K562 (cell line): ENCODE measurements around the gene AGAP1. TPM values are rescaled to one million over a fixed set of nuclear protein-coding genes. Genes with fewer than 3 reads are reported as not detected.

Experiments
- ATAC-seq: fragments of 200-7000 bp; cut with Tn5 transposase; 3 replicates; pipeline ENCODE4 v1.9.1; 2020; ENCODE audit warnings: moderate library complexity
- BruUV-seq: library from RNA; stranded (reverse); fragments of 400-500 nt; replicated peaks from 2 replicates; lab custom pipeline; 2021; lab: Mats Ljungman, UMichigan
- CTCF ChIA-PET: fragments of 300-600 bp; formaldehyde crosslinking; extraction: SDS; loops from one replicate; lab custom pipeline; 2021; ENCODE audit warnings: low intra/inter-chr PET ratio; lab: Yijun Ruan, JAX
- POLR2A ChIA-PET: fragments of 300-600, 350-650 bp; sonication (Branson Sonifier 250); formaldehyde crosslinking; extraction: SDS; loops from one replicate; lab custom pipeline; 2021; ENCODE audit warnings: antibody characterized with exemption, inconsistent platforms; lab: Yijun Ruan, JAX
- DNase-seq, 4 experiments: peaks; one replicate each; pipeline versions ENCODE4 v3.0.0 to v3.0.0-alpha.2; 2011 to 2018; ENCODE audit warnings: low spot score in 3 of 4, mixed read lengths in 3 of 4; ENCODE audit errors: extremely low read depth in 1 of 4
- FAIRE-seq: peaks from 2 replicates; lab custom pipeline; 2011; peaks lifted over from hg19 to GRCh38; lab: Jason Lieb, UNC
- H2AFZ ChIP-seq: 2 replicates; pipeline ENCODE4 v1.6.0; 2011; ENCODE audit warnings: low read depth, low read length, control low read depth, inconsistent platforms
- H3K27ac ChIP-seq: fragments of 200-600 bp; 3 replicates; pipeline ENCODE4 v1.8.0; 2011; ENCODE audit warnings: low read depth, mild to moderate bottlenecking, control low read depth, inconsistent platforms, low read length, moderate library complexity, mixed read lengths; ENCODE audit errors: extremely low read depth
- H3K27me3 ChIP-seq, 2 experiments: fragments of 300-600 bp in 1 of 2; 2 replicates in 1 of 2; 3 replicates in 1 of 2; pipeline versions ENCODE4 v1.6.0 to v1.8.0; 2011; ENCODE audit warnings: inconsistent platforms in 2 of 2, low read length in 2 of 2, mild to moderate bottlenecking in 1 of 2, mixed read lengths in 1 of 2, moderate library complexity in 1 of 2; ENCODE audit not compliant: control insufficient read depth in 2 of 2, insufficient read depth in 2 of 2
- H3K36me3 ChIP-seq: fragments of 300-600 bp; 3 replicates; pipeline ENCODE4 v1.8.0; 2011; ENCODE audit warnings: mild to moderate bottlenecking, low read length, inconsistent platforms; ENCODE audit not compliant: control insufficient read depth, insufficient read depth
- H3K4me1 ChIP-seq, 2 experiments: fragments of 200-600 bp in 1 of 2; replicated peaks in 1 of 2; 2 replicates in 1 of 2; 3 replicates in 1 of 2; pipeline versions ENCODE4 v1.5.1 to v1.8.0; 2011; ENCODE audit warnings: inconsistent platforms in 2 of 2, low read length in 2 of 2, mild to moderate bottlenecking in 1 of 2, mixed read lengths in 1 of 2, moderate library complexity in 1 of 2; ENCODE audit not compliant: control insufficient read depth in 2 of 2, insufficient read depth in 2 of 2
- H3K4me2 ChIP-seq: 2 replicates; pipeline ENCODE4 v1.6.1; 2011; ENCODE audit warnings: low read length, control low read depth, inconsistent platforms, mixed read lengths; ENCODE audit not compliant: insufficient read depth
- H3K4me3 ChIP-seq: fragments of 200-600 bp; sonication (generic), shearing (Covaris generic); 2 replicates; pipeline ENCODE4 v1.5.1; 2016; ENCODE audit warnings: control low read depth, inconsistent platforms
- H3K79me2 ChIP-seq: fragments of 200-600 bp; 3 replicates; pipeline ENCODE4 v1.8.0; 2011; ENCODE audit warnings: low read length, inconsistent platforms; ENCODE audit not compliant: control insufficient read depth, insufficient read depth
- H3K9ac ChIP-seq, 2 experiments: 2 replicates each; pipeline versions ENCODE4 v1.6.0 to v1.6.1; 2011; ENCODE audit warnings: low read depth in 2 of 2, low read length in 2 of 2, control low read depth in 1 of 2, inconsistent platforms in 1 of 2, mild to moderate bottlenecking in 1 of 2, mixed read lengths in 1 of 2; ENCODE audit not compliant: insufficient read depth in 1 of 2
- H3K9me1 ChIP-seq: one replicate; pipeline ENCODE4 v1.6.0; 2011; ENCODE audit warnings: inconsistent platforms, mild to moderate bottlenecking, low read length, moderate library complexity; ENCODE audit not compliant: control insufficient read depth, insufficient read depth
- H3K9me3 ChIP-seq: replicated peaks from 2 replicates; pipeline ENCODE4 v1.5.1; 2011; ENCODE audit warnings: low read depth, low read length, inconsistent platforms; ENCODE audit not compliant: control insufficient read depth, insufficient read depth
- H4K20me1 ChIP-seq: replicated peaks from 2 replicates; pipeline ENCODE4 v1.6.1; 2011; ENCODE audit warnings: low read length, inconsistent platforms, mixed read lengths; ENCODE audit not compliant: control insufficient read depth, insufficient read depth
- HDGF ChIP-seq: fragments of 450-650 bp; IDR thresholded peaks from 2 replicates; pipeline ENCODE4 v1.6.1; 2016
- RNF219 ChIP-seq: fragments of 250-450 bp; sonication (Bioruptor Pico); IDR thresholded peaks from 2 replicates; pipeline ENCODE4 v1.5.0; 2022; ENCODE audit warnings: mild to moderate bottlenecking
- SNAPC5 ChIP-seq: fragments of 250-450 bp; sonication (Bioruptor Pico); IDR thresholded peaks from 2 replicates; pipeline ENCODE4 v1.8.0; 2021; ENCODE audit warnings: moderate library complexity, mild to moderate bottlenecking, inconsistent platforms
- ZNF184 ChIP-seq: sonication (generic); formaldehyde crosslinking; IDR thresholded peaks from 2 replicates; pipeline ENCODE4 v1.5.0; 2020; ENCODE audit warnings: missing genetic modification reagents
- ZNF445 ChIP-seq: fragments of 250-450 bp; sonication (Bioruptor Pico); IDR thresholded peaks from 2 replicates; pipeline ENCODE4 v1.4.0; 2020; ENCODE audit warnings: low read depth, mild to moderate bottlenecking, moderate library complexity
- ZNF511 ChIP-seq: sonication (generic); formaldehyde crosslinking; IDR thresholded peaks from 2 replicates; pipeline ENCODE4 v1.8.0; 2022; ENCODE audit warnings: mild to moderate bottlenecking, missing genetic modification reagents
- ZNF586 ChIP-seq: fragments of 450-650 bp; formaldehyde crosslinking; conservative IDR thresholded peaks from 2 replicates; pipeline ENCODE4 v1.4.0; 2020; ENCODE audit warnings: mild to moderate bottlenecking, moderate library complexity
- WGBS: fragments of 100-300 bp; shearing (Covaris generic); methylation state at CpG from one replicate; pipeline ENCODE4 v1.1.6; 2016; ENCODE audit warnings: low coverage, mixed read lengths; ENCODE audit not compliant: insufficient coverage; ENCODE audit errors: missing lambda C conversion rate; 5-methylcytosine and 5-hydroxymethylcytosine counted together
- in situ Hi-C: fragments of 300-500 bp; cut with MboI; formaldehyde crosslinking; loops from 4 replicates; pipeline ENCODE4 v1.15.0; 2018; ENCODE audit warnings: inconsistent platforms, mixed read lengths
- intact Hi-C: fragments of 100-400 bp; cut with micrococcal nuclease; formaldehyde crosslinking; loops from 2 replicates; pipeline ENCODE4 v1.14.2; 2022
- polyA plus RNA-seq, 8 experiments: library from polyadenylated mRNA; depleted of rRNA in 4 of 8; stranded (reverse) in 5 of 8; unstranded in 3 of 8; fragments of >200 nt; fragmentation: Nextera tagmentation in 2 of 8; fragmentation: Illumina TruSeq in 1 of 8; extraction: Ambion mirVana in 2 of 8; extraction: Trizol in 1 of 8; gene quantifications; 2 replicates each; pipeline versions ENCODE4 v1.2.1 to v1.2.3, GENCODE V29; 2011 to 2014; ENCODE audit warnings: inconsistent platforms in 1 of 8, missing spikeins in 1 of 8
- total RNA-seq, 7 experiments: library from RNA; depleted of rRNA in 6 of 7; stranded (reverse); fragments of >200 nt in 6 of 7; fragmentation: Illumina TruSeq in 2 of 7; extraction: Trizol in 2 of 7; gene quantifications; 2 replicates each; pipeline versions ENCODE4 v1.2.1 to v1.2.3, GENCODE V29; 2011 to 2021; ENCODE audit warnings: low replicate concordance in 1 of 7

AGAP1 gene
- total and polyA plus RNA-seq, 9 of the 15 experiments (the other 6 are each of a cell fraction or from before 2014, with no cell fraction given): 1.3 to 24.0 (median 10.6) TPM

GRCh38 chr2:236042087-236042486, 548.2 kb downstream of the AGAP1 start (continued):
- no peak for TF ChIP-seq ZNF586 (CRISPR knock-in tag)
- no peak for TF ChIP-seq ZNF511 (CRISPR knock-in tag)
- TF ChIP-seq RNF219 (CRISPR knock-in tag): no peak
- TF ChIP-seq SNAPC5: no peak
- TF ChIP-seq HDGF: no peak
- TF ChIP-seq ZNF445 (CRISPR knock-in tag): no peak

- H3K4me3 ChIP-seq: no peak overlapping the region
- CTCF ChIA-PET: no interaction called here
- no peaks in the 10 kb centered on the region for H3K9me1 ChIP-seq
- H3K27me3 ChIP-seq: no peaks in the 10 kb centered on the region
- no peak overlapping the region for H3K4me2 ChIP-seq
- no peak overlapping the region for H2AFZ ChIP-seq
- no peak overlapping the region for H3K27ac ChIP-seq
- WGBS: 80% methylated on average over 4 of the region's 6 CpGs
- no peak for TF ChIP-seq ZNF184 (CRISPR knock-in tag)
- ATAC-seq: no peak
- no TSS peak for BruUV-seq
- FAIRE-seq: no peak
- in situ Hi-C loops (no loop called here), intact Hi-C loops (no loop called here)
- H3K9ac ChIP-seq: no peak overlapping the region
- POLR2A ChIA-PET: no interaction called here
- H3K9me3 ChIP-seq: no peaks in the 10 kb centered on the region
- no peaks in the 10 kb centered on the region for H4K20me1 ChIP-seq
- peaks cover 6% of the 10 kb centered on the region; the same call in 1 of the 3 replicates for H3K36me3 ChIP-seq
- DNase-seq: no peak
- no peaks in the 10 kb centered on the region for H3K79me2 ChIP-seq
- no peaks in the 10 kb centered on the region for H3K4me1 ChIP-seq
Observed at GRCh38 chr2:236044191-236044590, 550.3 kb downstream of the AGAP1 start.
